ENCODE results near the gene ARHGEF10L.
A peak's percentile ranks its signal among the peaks of the same experiment; 100 is the strongest.

Gene ARHGEF10L

DNA sequence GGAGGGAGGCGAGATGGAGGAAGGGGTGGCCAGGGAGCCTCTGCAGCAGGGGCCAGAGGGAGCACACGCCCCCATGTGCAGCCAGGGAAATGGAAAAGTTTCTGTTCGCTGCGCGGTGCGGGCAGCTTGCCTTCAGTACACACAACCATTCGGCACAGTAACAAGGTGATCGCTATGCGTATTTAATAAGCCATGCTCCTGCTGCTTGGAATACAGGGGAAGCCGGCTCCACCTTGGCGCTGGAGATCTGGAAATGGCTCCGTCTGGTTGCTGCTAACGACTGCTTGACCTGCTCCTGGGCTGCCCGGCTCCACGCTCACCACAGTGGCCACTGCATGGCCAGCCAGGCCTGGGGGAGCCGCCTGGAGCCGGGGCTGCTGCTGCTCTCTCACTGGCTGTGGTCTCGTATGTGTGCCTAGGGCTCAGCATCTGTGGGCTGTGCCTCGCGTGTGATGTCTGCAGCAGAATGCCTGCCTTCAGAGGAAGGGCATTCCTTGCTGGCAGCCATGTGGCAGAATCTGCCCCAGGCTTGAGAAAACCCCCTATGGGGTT, 129.2 kb downstream of the ARHGEF10L start:
- DNase-seq (ENCODE audit: extremely low spot score, insufficient read length, low read depth) (no peak), FAIRE-seq (no peak)

DNA sequence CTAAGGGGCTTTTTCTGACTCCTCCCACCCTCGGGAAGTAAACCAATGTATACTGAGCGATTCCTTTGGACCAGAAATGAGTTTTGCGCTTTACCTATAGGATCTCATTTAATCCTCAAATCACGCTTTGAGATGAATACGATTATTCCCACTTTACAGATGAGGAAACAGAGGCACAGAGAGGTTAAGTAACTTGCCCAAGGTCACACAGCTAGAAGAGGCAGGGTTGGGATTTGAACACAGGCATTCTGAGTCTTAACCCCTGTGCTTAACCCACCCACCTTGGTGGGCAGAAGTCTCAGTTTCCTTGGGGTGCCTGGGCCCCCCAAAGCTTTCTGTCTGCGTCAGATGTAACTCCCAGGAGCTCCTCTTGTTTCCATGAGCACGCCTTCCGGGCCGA, 129.8 kb downstream of the ARHGEF10L start:
- FAIRE-seq (no peak), DNase-seq (ENCODE audit: extremely low spot score, insufficient read length, low read depth) (no peak)

- DNase-seq (ENCODE audit: extremely low spot score, insufficient read length, low read depth) (no peak), FAIRE-seq (no peak)
Observed at GRCh38 chr1:17669866-17670451, 130.5 kb downstream of the ARHGEF10L start.

DNA sequence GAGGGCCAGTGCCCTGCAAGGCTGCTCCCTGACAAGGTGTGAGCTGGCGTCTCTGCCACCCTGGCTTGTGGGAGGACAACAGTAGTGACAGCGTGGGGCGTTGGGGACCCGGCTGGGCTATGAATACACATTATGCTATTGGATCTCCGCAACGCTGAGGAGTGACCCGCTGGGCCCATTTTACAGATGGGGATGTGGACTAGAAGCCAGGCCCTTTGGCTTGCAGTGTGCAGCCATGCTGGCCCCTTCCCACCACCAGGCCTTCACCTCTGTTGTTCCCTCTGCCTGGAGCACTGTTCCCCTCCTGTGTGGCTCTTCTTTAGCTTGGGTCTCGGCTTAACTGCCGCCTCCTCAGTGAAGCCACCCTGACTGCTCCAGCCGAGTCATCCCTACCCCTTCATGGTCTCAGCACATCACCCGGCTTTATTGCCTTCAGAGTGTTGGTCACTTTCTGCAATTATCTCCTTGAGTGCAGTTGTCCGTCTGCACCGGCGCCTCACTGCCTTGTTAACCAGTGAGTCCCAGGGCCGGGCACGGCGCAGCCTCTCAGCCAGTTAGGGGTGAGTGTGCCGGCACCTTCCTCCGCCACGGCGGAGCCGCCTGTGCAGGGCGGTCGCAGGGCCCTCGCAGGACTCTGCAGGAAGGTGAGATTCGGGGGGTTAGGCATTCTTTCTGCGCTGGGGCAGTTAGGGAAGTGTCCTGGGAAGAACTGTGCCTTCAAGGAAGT, 131.3 kb downstream of the ARHGEF10L start:
- FAIRE-seq (no peak), DNase-seq (ENCODE audit: extremely low spot score, insufficient read length, low read depth) (no peak)

GRCh38 chr1:17671314-17671705, 131.8 kb downstream of the ARHGEF10L start:
- FAIRE-seq (no peak), DNase-seq (ENCODE audit: extremely low spot score, insufficient read length, low read depth) (no peak)

DNA sequence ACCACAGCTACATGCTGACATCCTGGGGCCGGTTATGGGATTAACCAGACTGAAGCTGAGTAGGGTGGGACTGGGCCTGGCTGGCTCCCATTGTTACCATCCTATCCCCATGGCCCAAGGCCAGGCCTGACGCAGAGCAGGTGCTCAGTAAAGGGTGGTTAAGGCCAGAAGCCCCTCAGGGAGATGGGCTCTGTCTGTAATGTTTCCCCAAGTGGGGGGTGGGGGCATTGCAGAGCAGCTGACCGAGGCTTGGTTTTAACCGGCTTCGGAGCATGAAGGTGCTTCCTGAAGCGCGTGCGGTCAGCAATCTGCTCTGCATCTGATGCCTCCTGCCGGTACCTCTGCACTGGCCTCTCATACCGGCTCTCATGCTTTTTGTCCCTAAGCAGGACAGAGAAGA, 132.2 kb downstream of the ARHGEF10L start:
- DNase-seq (ENCODE audit: extremely low spot score, insufficient read length, low read depth), result peak; percentile 23

DNA sequence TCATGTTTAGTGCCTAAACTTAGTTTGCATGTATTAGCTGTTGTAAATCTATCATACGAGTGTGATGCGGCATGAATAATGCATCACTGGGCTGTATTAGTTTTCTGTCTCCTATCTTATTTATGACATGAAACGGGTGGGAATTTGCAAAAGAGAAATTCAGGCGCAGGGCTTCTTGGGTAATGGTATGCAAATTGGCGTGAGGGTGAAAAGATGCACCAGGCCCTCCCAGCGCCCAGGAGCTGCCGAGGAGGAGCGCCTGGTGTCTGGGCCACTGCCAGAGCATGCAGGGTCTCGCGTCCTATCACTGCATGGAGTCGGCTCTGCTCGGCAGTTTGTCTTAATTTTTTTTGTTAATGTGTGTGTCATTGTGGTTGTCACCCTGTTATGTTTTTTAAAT, 132.7 kb downstream of the ARHGEF10L start:
- DNase-seq (ENCODE audit: extremely low spot score, insufficient read length, low read depth), result no peak
- no peak for FAIRE-seq

More for the DNA sequence above, 132.2 kb downstream of the ARHGEF10L start:
- FAIRE-seq, result no peak

- no peak for FAIRE-seq
- no peak for DNase-seq (ENCODE audit: extremely low spot score, insufficient read length, low read depth)
Observed at GRCh38 chr1:17673329-17674072, 134.0 kb downstream of the ARHGEF10L start.

DNA sequence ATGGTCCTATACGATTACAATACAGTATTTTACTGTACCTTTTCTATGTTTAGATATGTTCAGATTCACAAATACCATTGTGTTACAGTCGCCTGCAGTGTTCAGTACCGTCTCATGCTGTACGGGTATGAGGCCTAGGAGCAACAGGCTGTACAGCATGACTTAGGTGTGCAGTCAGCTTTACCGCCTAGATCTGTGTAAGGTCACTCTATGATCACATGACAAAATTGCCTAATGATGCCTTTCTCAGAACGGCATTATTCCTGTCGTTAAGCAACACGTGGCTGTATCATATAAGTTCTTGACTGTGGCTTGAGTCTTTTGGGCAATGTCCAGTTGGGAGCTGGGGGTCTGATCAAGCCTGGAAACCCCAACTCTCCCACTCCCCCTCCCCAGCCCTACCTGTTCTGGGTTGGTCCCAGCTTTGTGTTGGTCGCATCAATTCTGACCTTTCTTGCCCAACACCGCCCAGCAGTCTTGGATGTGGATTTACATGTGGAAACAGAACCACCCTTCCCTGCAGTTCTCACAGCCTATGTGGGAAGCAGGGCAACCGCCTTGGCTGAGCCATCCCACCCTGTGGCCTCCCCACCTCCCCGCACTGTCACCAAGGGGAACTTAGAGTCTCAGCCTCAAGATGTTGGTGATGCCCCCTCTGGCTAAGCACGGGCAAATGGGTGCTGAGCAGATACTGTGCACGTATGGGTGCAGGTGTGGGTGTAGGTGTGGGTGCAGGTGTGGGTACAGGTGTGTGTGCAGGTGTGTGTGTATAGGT, 135.4 kb downstream of the ARHGEF10L start:
- DNase-seq (ENCODE audit: extremely low spot score, insufficient read length, low read depth), result no peak
- FAIRE-seq, result no peak

GRCh38 chr1:17675744-17676143, 136.2 kb downstream of the ARHGEF10L start:
- DNase-seq (ENCODE audit: extremely low spot score, insufficient read length, low read depth), result no peak
- FAIRE-seq, result no peak

DNA sequence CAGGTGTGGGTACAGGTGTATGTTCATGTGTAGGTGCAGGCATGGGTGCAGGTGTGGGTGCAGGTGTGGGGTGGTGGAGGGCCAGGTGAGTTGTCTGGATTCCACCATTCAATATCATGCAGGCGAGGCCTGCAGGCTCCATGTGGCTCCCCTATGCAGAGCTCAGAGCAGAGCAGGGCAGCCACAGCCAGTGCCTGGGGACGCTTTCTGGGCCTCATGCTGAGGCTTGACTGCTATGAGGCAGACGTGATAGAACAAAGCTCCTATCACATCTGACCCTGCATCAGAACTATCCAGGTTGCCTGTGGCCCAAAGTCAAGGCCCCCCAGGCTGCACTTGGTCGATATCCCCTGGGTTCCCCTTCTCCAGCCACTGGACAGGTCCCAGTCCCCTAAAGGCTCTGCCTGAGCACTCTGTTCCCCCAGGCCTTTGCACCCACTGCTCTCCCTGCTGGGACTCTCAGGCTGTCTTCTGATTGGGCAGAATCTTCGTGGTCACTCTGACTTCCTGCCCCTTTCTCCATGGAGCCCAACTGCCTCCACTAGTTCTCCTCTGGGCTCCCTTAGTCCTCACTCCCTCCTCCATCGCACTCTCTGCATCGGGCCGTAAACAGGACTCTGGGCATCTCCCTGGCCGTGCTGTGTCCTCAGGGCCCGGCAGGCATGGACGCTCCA, 137.0 kb downstream of the ARHGEF10L start:
- no peak for FAIRE-seq

DNA sequence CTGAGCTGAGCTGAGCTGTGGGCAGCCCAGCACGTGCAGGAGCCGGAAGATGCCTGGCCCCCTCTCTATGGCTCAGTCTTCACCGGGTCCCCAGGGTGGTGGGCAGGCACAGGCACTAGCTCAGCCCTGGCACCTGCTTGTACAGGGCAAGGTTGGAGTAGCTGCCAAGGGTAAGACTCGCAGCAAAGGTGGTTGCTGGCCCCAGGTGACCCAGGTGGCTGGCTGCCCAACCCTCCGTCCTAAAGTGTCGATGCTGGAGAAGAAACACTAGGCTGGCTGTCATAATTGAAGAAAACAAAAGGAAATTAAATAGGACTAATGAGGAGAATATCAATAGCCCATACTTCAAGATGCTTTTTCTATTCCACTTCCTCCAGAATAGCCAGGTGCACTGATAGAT, 138.5 kb downstream of the ARHGEF10L start:
- DNase-seq (ENCODE audit: extremely low spot score, insufficient read length, low read depth) (no peak), FAIRE-seq (no peak)

More for the DNA sequence above, 137.0 kb downstream of the ARHGEF10L start:
- no peak for DNase-seq (ENCODE audit: extremely low spot score, insufficient read length, low read depth)

DNA sequence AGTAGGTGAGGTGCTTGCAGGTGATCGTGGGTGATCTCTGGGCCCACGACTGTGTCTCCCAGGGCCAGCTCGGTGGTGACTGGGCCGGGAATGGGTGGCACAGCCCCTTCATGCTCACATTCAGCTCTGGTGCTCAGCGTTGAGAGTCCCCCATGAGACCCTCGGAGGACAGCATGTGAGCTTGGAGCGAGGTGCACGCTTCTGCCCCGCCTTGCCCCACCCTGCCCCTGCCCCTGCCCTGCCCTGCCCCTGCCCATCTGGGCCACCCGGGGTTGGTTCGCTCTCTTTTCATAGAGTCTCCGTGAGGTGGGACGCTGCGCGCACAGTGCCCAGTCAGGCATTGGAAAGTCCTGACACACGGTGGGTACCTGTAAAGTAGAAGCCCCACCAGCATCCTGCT, 140.4 kb downstream of the ARHGEF10L start:
- no peak for FAIRE-seq

DNA sequence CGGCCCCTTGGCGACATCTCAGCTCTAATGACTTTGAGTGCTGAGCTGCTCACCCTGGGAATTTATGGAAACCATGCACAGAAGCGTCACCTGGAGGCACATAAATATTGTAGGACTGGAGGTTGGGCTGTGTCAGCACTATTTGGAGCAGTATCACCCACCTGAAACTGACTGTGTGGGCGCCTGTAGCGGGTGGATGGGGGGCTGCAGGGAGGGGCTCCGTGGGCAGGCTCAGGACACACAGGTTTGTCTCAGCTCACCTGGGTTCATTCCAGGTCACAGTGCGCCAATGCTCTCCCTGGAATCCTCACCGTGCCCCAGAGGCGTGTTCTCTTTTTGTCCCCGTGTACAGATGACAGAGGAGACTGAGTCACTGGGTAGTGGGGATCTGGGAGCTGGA, 140.8 kb downstream of the ARHGEF10L start:
- no peak for DNase-seq (ENCODE audit: extremely low spot score, insufficient read length, low read depth)
- no peak for FAIRE-seq

More for the DNA sequence above, 140.4 kb downstream of the ARHGEF10L start:
- no peak for DNase-seq (ENCODE audit: extremely low spot score, insufficient read length, low read depth)

- FAIRE-seq (no peak), DNase-seq (ENCODE audit: extremely low spot score, insufficient read length, low read depth) (no peak)
Observed at GRCh38 chr1:17682400-17682799, 142.9 kb downstream of the ARHGEF10L start.

GRCh38 chr1:17683598-17683997, 144.1 kb downstream of the ARHGEF10L start:
- no peak for FAIRE-seq

GRCh38 chr1:17684810-17685209, 145.3 kb downstream of the ARHGEF10L start:
- FAIRE-seq (no peak), DNase-seq (ENCODE audit: extremely low spot score, insufficient read length, low read depth) (no peak)

More at GRCh38 chr1:17683598-17683997, 144.1 kb downstream of the ARHGEF10L start:
- no peak for DNase-seq (ENCODE audit: extremely low spot score, insufficient read length, low read depth)

- DNase-seq (ENCODE audit: extremely low spot score, insufficient read length, low read depth), result no peak
- FAIRE-seq, result no peak
Observed at GRCh38 chr1:17686258-17686657, 146.8 kb downstream of the ARHGEF10L start.

DNA sequence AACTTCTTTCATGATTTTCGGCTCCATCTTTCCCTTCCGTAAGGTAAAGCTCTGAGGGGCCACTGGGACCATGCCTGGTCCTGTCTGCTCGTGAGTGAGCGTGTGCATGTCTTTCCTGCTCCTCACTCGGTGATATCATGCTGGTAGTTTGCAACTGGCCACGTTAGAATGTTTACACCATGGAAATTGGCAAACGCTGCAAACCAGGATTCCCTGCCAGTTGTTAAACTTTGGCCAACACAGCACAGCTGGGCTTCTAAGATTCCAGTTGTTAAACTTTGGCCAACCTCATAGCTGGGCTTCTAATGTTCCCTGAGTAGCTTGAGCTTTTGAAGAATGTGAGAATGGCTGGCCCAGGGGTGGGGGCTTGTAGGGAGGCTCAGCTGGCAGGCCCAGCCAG, 147.6 kb downstream of the ARHGEF10L start:
- DNase-seq (ENCODE audit: extremely low spot score, insufficient read length, low read depth) (no peak), FAIRE-seq (no peak)
